Neural cell (in vitro differentiated cells): ENCODE measurements around the gene HSPB6. TPM values are rescaled to one million over a fixed set of nuclear protein-coding genes. Genes with fewer than 3 reads are reported as not detected.

Experiments
- H2AFZ ChIP-seq: fragments of 200-600, 300-800 bp; sonication (generic), shearing (Covaris generic); 2 replicates; pipeline ENCODE4 v1.6.0; 2014; ENCODE audit warnings: low read depth, mild to moderate bottlenecking, antibody characterized with exemption, low read length, moderate library complexity
- H3F3A ChIP-seq: fragments of 200-600 bp; shearing (Covaris generic); 2 replicates; pipeline ENCODE4 v1.6.1; 2016; ENCODE audit warnings: mild to moderate bottlenecking, moderate library complexity, mixed read lengths, antibody characterized with exemption, low read length; ENCODE audit not compliant: insufficient read depth, poor library complexity, severe bottlenecking
- H3K27ac ChIP-seq: fragments of 200-600, 300-800 bp; sonication (generic), shearing (Covaris generic); 2 replicates; pipeline ENCODE4 v1.5.1; 2014; ENCODE audit warnings: mild to moderate bottlenecking, low read length, moderate library complexity
- H3K27me3 ChIP-seq: fragments of 300-800, 200-600 bp; sonication (generic), shearing (Covaris generic); 2 replicates; pipeline ENCODE4 v1.6.0; 2014; ENCODE audit warnings: mild to moderate bottlenecking, low read depth, low read length, moderate library complexity; ENCODE audit not compliant: insufficient read depth
- H3K36me3 ChIP-seq: fragments of 300-800, 200-600 bp; sonication (generic), shearing (Covaris generic); 2 replicates; pipeline ENCODE4 v1.5.1; 2014; ENCODE audit warnings: mild to moderate bottlenecking, antibody characterized with exemption, low read length, moderate library complexity; ENCODE audit not compliant: insufficient read depth
- H3K4me2 ChIP-seq: fragments of 300-800, 200-600 bp; sonication (generic), shearing (Covaris generic); 2 replicates; pipeline ENCODE4 v1.6.0; 2014; ENCODE audit warnings: mild to moderate bottlenecking, low read length
- H3K4me3 ChIP-seq: fragments of 300-800, 200-600 bp; sonication (generic), shearing (Covaris generic); 2 replicates; pipeline ENCODE4 v1.5.1; 2014; ENCODE audit warnings: mild to moderate bottlenecking, low read length, moderate library complexity
- H3K79me2 ChIP-seq: fragments of 200-600 bp; shearing (Covaris generic); replicated peaks from 2 replicates; pipeline ENCODE4 v1.6.0; 2014; ENCODE audit warnings: mild to moderate bottlenecking, low read length, moderate library complexity; ENCODE audit not compliant: insufficient read depth
- H3K9ac ChIP-seq: fragments of 300-800, 200-600 bp; sonication (generic), shearing (Covaris generic); 2 replicates; pipeline ENCODE4 v1.6.1; 2016; ENCODE audit warnings: mild to moderate bottlenecking, low read length, mixed read lengths
- H3K9me2 ChIP-seq: fragments of 200-600 bp; shearing (Covaris generic); 2 replicates; pipeline ENCODE4 v1.6.1; 2016; ENCODE audit warnings: mild to moderate bottlenecking, low read length, mixed read lengths; ENCODE audit not compliant: insufficient read depth
- H3K9me3 ChIP-seq: fragments of 200-600, 300-800 bp; sonication (generic), shearing (Covaris generic); 2 replicates; pipeline ENCODE4 v1.6.1; 2016; ENCODE audit warnings: mild to moderate bottlenecking, mixed run types, low read length, moderate library complexity, mixed read lengths
- H4K20me1 ChIP-seq: fragments of 200-600 bp; shearing (Covaris generic); 2 replicates; pipeline ENCODE4 v1.6.1; 2016; ENCODE audit warnings: mild to moderate bottlenecking, mixed run types; ENCODE audit not compliant: insufficient read depth
- EP300 ChIP-seq: fragments of 450-650 bp; conservative IDR thresholded peaks from 2 replicates; pipeline ENCODE4 v1.6.1; 2014; ENCODE audit warnings: antibody characterized with exemption, mild to moderate bottlenecking, moderate library complexity; ENCODE audit not compliant: poor library complexity, severe bottlenecking
- EZH2 ChIP-seq: fragments of 200-600, 300-800 bp; shearing (Covaris generic), sonication (generic); IDR thresholded peaks from 2 replicates; pipeline ENCODE4 v1.6.1; 2014; ENCODE audit warnings: antibody characterized with exemption, low read length, borderline replicate concordance, mild to moderate bottlenecking; ENCODE audit not compliant: insufficient read depth, poor library complexity, severe bottlenecking
- MXI1 ChIP-seq: fragments of 450-650 bp; conservative IDR thresholded peaks from 2 replicates; pipeline ENCODE4 v1.6.1; 2014; ENCODE audit warnings: antibody characterized with exemption, mild to moderate bottlenecking; ENCODE audit not compliant: poor library complexity, severe bottlenecking
- POLR2AphosphoS5 ChIP-seq: IDR thresholded peaks from 2 replicates; pipeline ENCODE4 v1.6.1; 2012
- RAD21 ChIP-seq: fragments of 450-650 bp; conservative IDR thresholded peaks from 2 replicates; pipeline ENCODE4 v1.6.1; 2014; ENCODE audit warnings: antibody characterized with exemption, mild to moderate bottlenecking, moderate library complexity
- SMC3 ChIP-seq: fragments of 450-650 bp; conservative IDR thresholded peaks from 2 replicates; pipeline ENCODE4 v1.6.1; 2014; ENCODE audit warnings: antibody characterized with exemption, mild to moderate bottlenecking, moderate library complexity; ENCODE audit not compliant: poor library complexity
- TAF1 ChIP-seq: IDR thresholded peaks from 2 replicates; pipeline ENCODE4 v1.6.1; 2012; ENCODE audit warnings: low read depth
- polyA plus RNA-seq: library from polyadenylated mRNA; depleted of rRNA; stranded (reverse); fragments of >200 nt; gene quantifications from 2 replicates; pipeline ENCODE4 v1.2.3, GENCODE V29; 2014
- TF ChIP-seq, protein P1 (sequence below): fragments of 450-650 bp; IDR thresholded peaks from 2 replicates; pipeline ENCODE4 v1.5.1; 2014; ENCODE audit warnings: antibody characterized with exemption, mild to moderate bottlenecking, moderate library complexity; ENCODE audit not compliant: poor library complexity, severe bottlenecking
- TF ChIP-seq, protein P2 (sequence below): IDR thresholded peaks from 2 replicates; pipeline ENCODE4 v1.6.1; 2012; ENCODE audit warnings: borderline replicate concordance

Gene HSPB6
- polyA plus RNA-seq, 1 donor from 2014 or later = not detected

DNA sequence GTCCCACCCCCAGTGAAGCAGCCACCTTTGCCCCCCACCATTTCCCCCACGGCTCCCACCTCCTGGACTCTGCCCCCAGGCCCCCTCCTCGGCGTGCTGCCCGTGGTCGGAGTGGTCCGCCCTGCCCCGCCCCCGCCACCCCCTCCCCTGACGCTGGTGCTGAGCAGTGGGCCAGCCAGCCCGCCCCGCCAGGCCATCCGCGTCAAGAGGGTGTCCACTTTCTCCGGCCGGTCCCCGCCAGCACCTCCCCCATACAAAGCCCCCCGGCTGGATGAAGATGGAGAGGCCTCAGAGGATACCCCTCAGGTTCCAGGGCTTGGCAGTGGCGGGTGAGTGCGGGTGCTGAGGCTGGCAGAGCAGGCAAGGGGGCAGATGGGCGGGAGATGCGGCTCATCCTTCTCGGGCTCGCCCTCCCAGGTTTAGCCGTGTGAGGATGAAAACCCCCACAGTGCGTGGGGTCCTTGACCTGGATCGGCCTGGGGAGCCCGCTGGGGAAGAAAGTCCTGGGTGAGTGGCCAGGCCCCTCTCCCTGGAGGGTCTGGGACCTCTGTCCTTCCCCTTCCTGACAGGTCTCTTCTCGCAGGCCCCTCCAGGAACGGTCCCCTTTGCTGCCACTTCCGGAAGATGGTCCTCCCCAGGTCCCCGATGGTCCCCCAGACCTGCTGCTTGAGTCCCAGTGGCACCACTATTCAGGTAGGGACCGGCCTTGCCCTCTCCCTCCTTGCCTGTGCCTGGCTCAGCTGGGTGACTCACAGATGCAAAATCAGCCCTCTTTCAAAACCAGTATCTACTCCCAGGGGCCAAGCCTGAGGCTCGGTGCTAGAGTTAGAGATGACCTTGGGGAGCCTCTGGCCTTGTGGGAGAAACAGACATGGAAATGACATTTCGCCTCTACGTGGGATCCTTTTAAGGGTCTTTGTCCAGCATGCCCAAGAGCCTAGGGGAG is 23.4 kb downstream of the HSPB6 start:
- Histone ChIP-seq H3K9me2 (no peaks in the 10 kb centered on the region), H3K27ac (no peak overlapping the region), H3K36me3 (no peaks in the 10 kb centered on the region), H3K4me3 (no peak overlapping the region), H3K9ac (no peak overlapping the region), H2AFZ (no peak overlapping the region), H3K4me2 (no peak overlapping the region), H3K79me2 (no peaks in the 10 kb centered on the region), H3F3A (no peaks in the 10 kb centered on the region), H3K9me3 (no peaks in the 10 kb centered on the region), H4K20me1 (no peaks in the 10 kb centered on the region), H3K27me3 (no peaks in the 10 kb centered on the region)
- TF ChIP-seq MXI1 = no peak
- no peak for TF ChIP-seq POLR2AphosphoS5
- TF ChIP-seq, protein P1, sequence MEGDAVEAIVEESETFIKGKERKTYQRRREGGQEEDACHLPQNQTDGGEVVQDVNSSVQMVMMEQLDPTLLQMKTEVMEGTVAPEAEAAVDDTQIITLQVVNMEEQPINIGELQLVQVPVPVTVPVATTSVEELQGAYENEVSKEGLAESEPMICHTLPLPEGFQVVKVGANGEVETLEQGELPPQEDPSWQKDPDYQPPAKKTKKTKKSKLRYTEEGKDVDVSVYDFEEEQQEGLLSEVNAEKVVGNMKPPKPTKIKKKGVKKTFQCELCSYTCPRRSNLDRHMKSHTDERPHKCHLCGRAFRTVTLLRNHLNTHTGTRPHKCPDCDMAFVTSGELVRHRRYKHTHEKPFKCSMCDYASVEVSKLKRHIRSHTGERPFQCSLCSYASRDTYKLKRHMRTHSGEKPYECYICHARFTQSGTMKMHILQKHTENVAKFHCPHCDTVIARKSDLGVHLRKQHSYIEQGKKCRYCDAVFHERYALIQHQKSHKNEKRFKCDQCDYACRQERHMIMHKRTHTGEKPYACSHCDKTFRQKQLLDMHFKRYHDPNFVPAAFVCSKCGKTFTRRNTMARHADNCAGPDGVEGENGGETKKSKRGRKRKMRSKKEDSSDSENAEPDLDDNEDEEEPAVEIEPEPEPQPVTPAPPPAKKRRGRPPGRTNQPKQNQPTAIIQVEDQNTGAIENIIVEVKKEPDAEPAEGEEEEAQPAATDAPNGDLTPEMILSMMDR = no peak
- no peak for TF ChIP-seq TAF1

DNA sequence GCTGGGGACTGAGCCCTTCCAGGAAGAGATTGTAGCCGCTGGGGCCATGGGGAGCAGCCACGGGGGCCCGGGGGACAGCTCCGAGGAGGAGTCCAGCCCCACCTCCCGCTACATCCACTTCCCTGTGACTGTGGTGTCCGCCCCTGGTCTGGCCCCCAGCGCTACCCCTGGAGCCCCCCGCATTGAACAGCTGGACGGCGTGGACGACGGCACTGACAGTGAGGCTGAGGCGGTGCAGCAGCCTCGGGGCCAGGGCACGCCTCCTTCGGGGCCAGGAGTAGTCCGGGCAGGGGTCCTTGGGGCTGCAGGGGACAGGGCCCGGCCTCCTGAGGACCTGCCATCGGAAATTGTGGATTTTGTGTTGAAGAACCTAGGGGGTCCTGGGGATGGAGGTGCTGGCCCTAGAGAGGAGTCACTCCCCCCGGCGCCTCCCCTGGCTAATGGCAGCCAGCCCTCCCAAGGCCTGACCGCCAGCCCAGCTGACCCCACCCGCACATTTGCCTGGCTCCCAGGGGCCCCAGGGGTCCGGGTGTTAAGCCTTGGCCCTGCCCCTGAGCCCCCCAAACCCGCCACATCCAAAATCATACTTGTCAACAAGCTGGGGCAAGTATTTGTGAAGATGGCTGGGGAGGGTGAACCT is 24.2 kb downstream of the HSPB6 start:
- no peaks in the 10 kb centered on the region for H3F3A ChIP-seq
- H3K9me3 ChIP-seq = no peaks in the 10 kb centered on the region
- H3K27me3 ChIP-seq = no peaks in the 10 kb centered on the region
- no peaks in the 10 kb centered on the region for H4K20me1 ChIP-seq
- no peak overlapping the region for H2AFZ ChIP-seq
- no peak overlapping the region for H3K4me3 ChIP-seq
- no peak overlapping the region for H3K9ac ChIP-seq
- H3K27ac ChIP-seq = no peak overlapping the region
- no peaks in the 10 kb centered on the region for H3K9me2 ChIP-seq
- TF ChIP-seq TAF1 = no peak
- no peak for TF ChIP-seq EZH2
- no peak for TF ChIP-seq EP300
- TF ChIP-seq SMC3 = no peak
- TF ChIP-seq, protein P1 = no peak
- no peak for TF ChIP-seq POLR2AphosphoS5
- TF ChIP-seq, protein P2, sequence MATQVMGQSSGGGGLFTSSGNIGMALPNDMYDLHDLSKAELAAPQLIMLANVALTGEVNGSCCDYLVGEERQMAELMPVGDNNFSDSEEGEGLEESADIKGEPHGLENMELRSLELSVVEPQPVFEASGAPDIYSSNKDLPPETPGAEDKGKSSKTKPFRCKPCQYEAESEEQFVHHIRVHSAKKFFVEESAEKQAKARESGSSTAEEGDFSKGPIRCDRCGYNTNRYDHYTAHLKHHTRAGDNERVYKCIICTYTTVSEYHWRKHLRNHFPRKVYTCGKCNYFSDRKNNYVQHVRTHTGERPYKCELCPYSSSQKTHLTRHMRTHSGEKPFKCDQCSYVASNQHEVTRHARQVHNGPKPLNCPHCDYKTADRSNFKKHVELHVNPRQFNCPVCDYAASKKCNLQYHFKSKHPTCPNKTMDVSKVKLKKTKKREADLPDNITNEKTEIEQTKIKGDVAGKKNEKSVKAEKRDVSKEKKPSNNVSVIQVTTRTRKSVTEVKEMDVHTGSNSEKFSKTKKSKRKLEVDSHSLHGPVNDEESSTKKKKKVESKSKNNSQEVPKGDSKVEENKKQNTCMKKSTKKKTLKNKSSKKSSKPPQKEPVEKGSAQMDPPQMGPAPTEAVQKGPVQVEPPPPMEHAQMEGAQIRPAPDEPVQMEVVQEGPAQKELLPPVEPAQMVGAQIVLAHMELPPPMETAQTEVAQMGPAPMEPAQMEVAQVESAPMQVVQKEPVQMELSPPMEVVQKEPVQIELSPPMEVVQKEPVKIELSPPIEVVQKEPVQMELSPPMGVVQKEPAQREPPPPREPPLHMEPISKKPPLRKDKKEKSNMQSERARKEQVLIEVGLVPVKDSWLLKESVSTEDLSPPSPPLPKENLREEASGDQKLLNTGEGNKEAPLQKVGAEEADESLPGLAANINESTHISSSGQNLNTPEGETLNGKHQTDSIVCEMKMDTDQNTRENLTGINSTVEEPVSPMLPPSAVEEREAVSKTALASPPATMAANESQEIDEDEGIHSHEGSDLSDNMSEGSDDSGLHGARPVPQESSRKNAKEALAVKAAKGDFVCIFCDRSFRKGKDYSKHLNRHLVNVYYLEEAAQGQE = no peak
- no peak for TF ChIP-seq RAD21
- no peak for TF ChIP-seq MXI1
- no peaks in the 10 kb centered on the region for H3K36me3 ChIP-seq
- no peak overlapping the region for H3K4me2 ChIP-seq
- no peaks in the 10 kb centered on the region for H3K79me2 ChIP-seq
